BE2C (cell line): ENCODE measurements around the gene CD80.

ENCODE experiments used
- DNase-seq: peaks from one replicate; pipeline ENCODE4 v3.0.0-alpha.2; 2020
- H3K27me3 ChIP-seq: fragments of 250-450 bp; sonication (Bioruptor Pico); 2 replicates; pipeline ENCODE4 v1.5.1; 2020; ENCODE audit warnings: mild to moderate bottlenecking
- H3K36me3 ChIP-seq: fragments of 250-450 bp; sonication (Bioruptor Pico); 2 replicates; pipeline ENCODE4 v1.5.1; 2020; ENCODE audit warnings: mild to moderate bottlenecking
- H3K4me1 ChIP-seq: fragments of 250-450 bp; sonication (Bioruptor Pico); 2 replicates; pipeline ENCODE4 v1.5.1; 2020
- H3K4me3 ChIP-seq: 2 replicates; pipeline ENCODE4 v1.5.1; 2011; ENCODE audit warnings: low read depth, low read length
- H3K9me3 ChIP-seq: fragments of 250-450 bp; sonication (Bioruptor Pico); 2 replicates; pipeline ENCODE4 v1.5.1; 2020
- TF ChIP-seq, protein P1 (sequence below): IDR thresholded peaks from 2 replicates; pipeline ENCODE4 v1.5.1; 2012; ENCODE audit warnings: mild to moderate bottlenecking, low read depth, low read length

The CD80 gene

DNA sequence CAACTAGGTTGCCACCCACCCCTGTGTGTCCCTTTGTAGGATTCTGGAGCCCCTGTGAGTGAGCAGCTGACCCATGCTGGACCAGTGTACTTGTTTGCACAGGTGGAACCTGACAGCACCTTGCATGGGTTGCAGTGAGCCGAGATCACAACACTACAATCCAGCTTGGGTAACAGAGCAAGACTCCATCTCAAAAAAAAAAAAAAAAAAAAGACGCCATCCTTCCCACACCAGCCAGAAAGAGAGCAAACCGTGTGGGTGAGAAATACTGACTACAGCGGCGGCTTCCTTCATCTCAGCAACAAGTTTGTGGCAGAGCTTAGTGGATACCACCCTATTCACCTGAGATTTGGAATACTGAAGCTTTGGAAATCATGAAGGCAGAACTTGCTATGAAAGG, 746 bp upstream of the CD80 start:
- TF ChIP-seq, protein P1, sequence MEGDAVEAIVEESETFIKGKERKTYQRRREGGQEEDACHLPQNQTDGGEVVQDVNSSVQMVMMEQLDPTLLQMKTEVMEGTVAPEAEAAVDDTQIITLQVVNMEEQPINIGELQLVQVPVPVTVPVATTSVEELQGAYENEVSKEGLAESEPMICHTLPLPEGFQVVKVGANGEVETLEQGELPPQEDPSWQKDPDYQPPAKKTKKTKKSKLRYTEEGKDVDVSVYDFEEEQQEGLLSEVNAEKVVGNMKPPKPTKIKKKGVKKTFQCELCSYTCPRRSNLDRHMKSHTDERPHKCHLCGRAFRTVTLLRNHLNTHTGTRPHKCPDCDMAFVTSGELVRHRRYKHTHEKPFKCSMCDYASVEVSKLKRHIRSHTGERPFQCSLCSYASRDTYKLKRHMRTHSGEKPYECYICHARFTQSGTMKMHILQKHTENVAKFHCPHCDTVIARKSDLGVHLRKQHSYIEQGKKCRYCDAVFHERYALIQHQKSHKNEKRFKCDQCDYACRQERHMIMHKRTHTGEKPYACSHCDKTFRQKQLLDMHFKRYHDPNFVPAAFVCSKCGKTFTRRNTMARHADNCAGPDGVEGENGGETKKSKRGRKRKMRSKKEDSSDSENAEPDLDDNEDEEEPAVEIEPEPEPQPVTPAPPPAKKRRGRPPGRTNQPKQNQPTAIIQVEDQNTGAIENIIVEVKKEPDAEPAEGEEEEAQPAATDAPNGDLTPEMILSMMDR, result no peak
- Histone ChIP-seq H3K9me3 (no peaks in the 10 kb centered on the region), H3K27me3 (no peaks in the 10 kb centered on the region), H3K4me1 (no peaks in the 10 kb centered on the region), H3K36me3 (no peaks in the 10 kb centered on the region), H3K4me3 (no peak overlapping the region)
- DNase-seq, result no peak

DNA sequence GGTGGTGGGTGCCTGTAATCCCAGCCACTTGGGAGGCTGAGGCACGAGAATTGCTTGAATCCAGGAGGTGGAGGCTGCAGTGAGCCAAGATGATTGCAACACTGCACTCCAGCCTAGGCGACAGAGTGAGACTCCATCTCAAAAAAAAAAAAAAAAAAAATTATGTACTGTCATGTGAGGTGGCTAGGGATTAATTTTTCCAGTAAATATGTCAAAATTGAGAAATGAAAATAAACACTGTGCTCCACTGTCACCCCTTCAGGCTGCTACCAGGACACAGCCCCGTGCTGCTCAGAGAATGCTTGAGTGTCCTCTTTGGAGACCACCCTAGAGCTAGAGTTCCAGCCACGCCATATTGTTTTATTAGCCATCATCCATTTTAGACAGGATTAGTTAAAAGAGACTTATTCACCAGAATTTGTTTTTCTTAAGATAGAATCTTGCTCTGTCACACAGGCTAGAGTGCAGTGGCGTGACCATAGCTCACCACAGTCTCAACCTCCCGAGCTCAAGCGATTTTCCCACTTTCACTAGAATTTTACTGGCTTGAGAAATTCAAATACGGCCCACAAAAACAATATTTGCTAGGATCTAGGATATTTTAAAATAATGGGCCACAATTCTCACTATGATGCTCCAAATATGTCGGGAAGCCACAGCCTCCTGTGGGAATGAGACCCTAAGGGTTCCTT, 642 bp downstream of the CD80 start:
- Histone ChIP-seq H3K4me3 (no peak overlapping the region), H3K4me1 (no peaks in the 10 kb centered on the region), H3K36me3 (no peaks in the 10 kb centered on the region), H3K9me3 (no peaks in the 10 kb centered on the region), H3K27me3 (no peaks in the 10 kb centered on the region)
- TF ChIP-seq, protein P1, result no peak
- no peak for DNase-seq

DNA sequence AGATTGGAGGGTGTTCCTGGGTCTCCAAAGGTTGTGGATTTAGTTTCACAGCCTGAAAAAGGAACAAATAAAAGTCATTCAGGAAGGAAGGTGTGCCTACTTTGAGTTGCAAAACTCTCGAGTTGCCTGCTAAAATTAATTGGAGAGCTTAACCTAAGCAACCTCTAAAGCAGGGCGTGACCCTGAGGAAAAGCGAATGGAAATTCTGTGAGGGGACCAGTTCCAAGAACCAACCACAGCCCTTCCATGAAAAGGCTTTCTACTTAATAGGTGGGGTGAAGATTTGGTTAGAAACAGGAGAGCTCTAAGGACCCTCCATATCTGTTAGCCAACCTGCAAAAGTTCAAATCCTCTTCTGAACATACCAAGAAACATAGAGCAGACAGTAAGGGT, 1.5 kb downstream of the CD80 start:
- no peaks in the 10 kb centered on the region for H3K9me3 ChIP-seq
- DNase-seq, result no peak
- no peaks in the 10 kb centered on the region for H3K27me3 ChIP-seq
- no peaks in the 10 kb centered on the region for H3K4me1 ChIP-seq
- no peaks in the 10 kb centered on the region for H3K36me3 ChIP-seq
- TF ChIP-seq, protein P1, result no peak
- H3K4me3 ChIP-seq, result no peak overlapping the region

DNA sequence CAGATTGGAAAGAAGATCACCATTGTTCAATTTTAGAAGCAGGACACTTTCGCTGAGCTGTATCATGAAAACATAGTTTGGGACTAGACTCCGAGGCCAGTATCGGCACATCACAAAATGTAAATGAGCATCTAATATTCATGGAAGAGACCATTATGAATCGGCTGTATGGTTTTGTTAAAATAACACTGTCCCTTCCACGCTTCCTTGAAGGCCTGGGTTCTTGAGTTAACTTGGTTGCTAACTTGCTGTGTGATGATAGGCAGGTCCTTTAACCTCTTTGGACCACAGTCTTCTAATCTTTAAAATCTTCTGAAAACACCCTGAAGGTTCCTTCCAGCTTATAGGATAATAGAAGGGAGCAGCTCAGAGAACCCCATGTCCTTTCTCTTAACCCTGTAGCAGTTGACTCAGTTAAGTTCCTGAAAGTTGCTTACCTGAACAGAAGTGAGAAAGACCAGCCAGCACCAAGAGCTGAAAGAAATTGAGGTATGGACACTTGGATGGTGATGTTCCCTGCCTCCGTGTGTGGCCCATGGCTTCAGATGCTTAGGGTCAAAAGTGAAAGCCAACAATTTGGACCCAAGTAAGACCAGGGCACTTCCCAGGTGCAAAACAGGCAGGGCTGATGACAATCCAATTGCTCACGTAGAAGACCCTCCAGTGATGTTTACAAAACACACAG, 2.1 kb downstream of the CD80 start:
- no peak overlapping the region for H3K4me3 ChIP-seq
- H3K4me1 ChIP-seq, result no peaks in the 10 kb centered on the region
- H3K27me3 ChIP-seq, result no peaks in the 10 kb centered on the region
- no peak for DNase-seq
- H3K9me3 ChIP-seq, result no peaks in the 10 kb centered on the region
- TF ChIP-seq, protein P1, result no peak
- no peaks in the 10 kb centered on the region for H3K36me3 ChIP-seq

DNA sequence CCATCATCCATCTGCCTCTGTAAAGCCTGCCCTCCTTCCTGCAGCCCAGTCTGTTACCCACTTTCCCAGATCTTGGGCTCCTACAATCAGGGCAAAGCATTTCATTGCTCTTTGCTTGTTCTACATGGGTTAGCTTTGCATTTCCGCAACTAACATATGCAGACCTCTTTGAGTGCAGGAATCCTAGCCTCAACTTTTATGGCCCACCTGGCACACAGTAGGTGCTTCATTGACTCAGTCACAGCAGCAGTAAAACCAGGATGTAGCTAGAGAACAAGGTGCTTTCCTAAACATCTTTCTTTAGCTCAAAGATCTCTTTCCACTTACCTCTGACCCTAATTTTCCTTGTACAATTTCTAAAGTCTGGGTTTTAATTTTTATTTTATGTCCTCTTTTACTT, 3.5 kb downstream of the CD80 start:
- Histone ChIP-seq H3K9me3 (peaks cover under 1% of the 10 kb centered on the region; the same call in 1 of the 2 replicates), H3K27me3 (no peaks in the 10 kb centered on the region), H3K4me1 (no peaks in the 10 kb centered on the region; the same call in 1 of the 2 replicates), H3K36me3 (no peaks in the 10 kb centered on the region), H3K4me3 (no peak overlapping the region)
- TF ChIP-seq, protein P1, result no peak
- no peak for DNase-seq

DNA sequence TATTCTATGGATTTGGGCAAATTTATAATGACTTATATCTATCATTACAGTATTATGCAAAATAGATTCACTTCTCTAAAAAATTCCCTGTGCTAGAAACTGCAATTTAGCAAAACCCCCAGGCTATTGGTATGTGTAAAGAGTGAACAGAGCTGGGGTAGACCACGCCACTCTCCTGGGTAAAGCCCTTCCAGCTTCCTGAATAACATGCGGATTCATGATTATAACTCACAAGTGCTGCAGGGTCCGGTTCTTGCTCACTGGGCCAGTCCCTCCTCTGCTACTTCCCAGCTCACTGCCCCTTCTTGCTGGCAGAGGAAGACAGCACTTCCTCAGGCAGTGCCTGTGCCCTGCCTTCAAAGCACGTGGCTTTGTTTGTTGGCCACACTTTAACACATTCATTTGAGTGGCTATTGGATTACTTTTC, 4.1 kb downstream of the CD80 start:
- DNase-seq, result no peak
- Histone ChIP-seq H3K36me3 (no peaks in the 10 kb centered on the region), H3K4me1 (no peaks in the 10 kb centered on the region; the same call in 1 of the 2 replicates), H3K27me3 (no peaks in the 10 kb centered on the region), H3K9me3 (peaks cover 2% of the 10 kb centered on the region; the same call in 1 of the 2 replicates), H3K4me3 (no peak overlapping the region)
- TF ChIP-seq, protein P1, result no peak
